COLO829 (cell line): Measurements from ENCODE around the gene ISY1.
"Not testable (repeated sequence)": the region's sequence is repeated elsewhere in the genome, so short reads cannot be mapped to it uniquely, and the experiment has no call there.

Source experiments
- DNase-seq: peaks from one replicate; pipeline ENCODE4 v3.0.0; 2012; ENCODE audit warnings: low spot score

The ISY1 gene

GRCh38 chr3:129166579-129167332 lies 5.9 kb upstream of the ISY1 start:
- no peak for DNase-seq

- not testable (repeated sequence) for DNase-seq
Observed at GRCh38 chr3:129165594-129165993, 4.7 kb upstream of the ISY1 start.

DNA sequence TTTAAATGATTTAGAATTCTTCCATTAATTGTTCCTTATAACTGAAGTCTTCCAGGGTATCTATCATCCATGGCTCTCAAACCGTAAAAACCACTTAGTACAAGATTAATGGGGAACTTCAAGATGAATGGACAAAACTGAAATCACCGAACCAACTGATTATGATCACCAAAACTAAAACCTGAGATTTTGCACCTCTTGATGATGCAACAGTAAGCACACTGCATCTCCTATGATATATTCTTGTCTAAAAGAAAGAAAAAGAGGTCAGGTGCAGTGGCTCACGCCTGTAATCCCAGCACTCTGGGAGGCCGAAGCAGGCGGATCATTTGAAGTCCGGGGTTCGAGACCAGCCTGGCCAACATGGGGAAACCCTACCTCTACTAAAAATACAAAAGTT lies 3.6 kb upstream of the ISY1 start:
- DNase-seq = no peak

GRCh38 chr3:129162729-129163579 lies 2.1 kb upstream of the ISY1 start:
- DNase-seq = no peak

DNA sequence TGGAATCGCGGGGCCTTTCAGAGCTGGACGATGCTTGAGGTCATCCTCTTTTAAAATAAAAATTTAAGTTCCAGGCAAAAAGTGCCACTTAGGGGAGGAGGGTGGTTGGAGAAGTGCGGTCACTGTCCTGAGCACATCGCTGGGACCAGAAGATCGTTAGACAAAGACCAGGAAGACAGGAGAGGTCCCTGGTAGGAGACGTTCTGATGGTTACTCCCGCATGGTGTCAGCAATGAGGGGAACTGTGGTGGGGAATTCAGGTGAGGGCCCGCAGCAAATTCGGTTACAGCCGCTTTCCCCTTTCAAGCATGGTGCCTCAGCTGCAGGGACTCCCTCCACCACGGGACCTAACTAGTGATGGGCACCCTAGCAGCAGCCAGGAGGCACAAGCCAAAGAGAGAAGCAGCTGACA lies 1.0 kb upstream of the ISY1 start:
- no peak for DNase-seq

- DNase-seq = no peak
Observed at GRCh38 chr3:129144786-129145185, 16.1 kb downstream of the ISY1 start.

DNA sequence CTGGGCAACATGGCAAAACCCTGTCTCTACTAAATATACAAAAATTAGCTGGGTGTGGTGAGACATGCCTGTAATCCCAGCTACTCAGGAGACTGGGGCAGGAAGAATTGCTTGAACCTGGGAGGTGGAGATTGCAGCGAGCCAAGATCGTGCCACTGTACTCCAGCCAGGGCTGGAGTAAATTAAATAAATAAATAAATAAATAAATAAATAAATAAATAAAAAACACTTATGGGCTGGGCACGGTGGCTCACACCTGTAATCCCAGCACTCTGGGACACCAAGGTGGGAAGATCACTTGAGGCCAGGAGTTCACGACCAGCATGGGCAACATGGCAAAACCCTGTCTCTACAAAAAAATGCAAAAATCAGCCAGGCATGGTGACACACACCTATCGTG lies 19.9 kb downstream of the ISY1 start:
- not testable (repeated sequence) for DNase-seq

DNA sequence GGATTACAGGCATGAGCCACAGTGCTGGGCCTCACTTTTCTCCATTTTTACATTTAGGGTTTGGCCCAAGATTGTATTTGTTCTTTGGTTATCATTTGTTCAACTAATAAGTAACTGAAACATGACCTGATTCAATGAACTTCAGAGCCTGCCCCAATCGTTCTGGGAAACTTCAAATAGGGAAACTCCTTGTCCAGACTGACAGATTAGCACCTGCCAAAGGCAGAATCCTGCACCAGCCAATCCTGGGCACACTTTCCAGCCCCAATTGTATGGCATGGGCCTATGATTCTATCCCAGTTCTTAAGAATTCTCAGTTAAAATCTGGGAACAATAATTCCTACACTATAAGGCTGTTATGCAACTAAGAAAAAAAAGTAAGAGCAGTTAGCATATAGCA lies 21.0 kb downstream of the ISY1 start:
- no peak for DNase-seq

- DNase-seq = not testable (repeated sequence)
Observed at GRCh38 chr3:129136275-129136674, 24.6 kb downstream of the ISY1 start.

DNA sequence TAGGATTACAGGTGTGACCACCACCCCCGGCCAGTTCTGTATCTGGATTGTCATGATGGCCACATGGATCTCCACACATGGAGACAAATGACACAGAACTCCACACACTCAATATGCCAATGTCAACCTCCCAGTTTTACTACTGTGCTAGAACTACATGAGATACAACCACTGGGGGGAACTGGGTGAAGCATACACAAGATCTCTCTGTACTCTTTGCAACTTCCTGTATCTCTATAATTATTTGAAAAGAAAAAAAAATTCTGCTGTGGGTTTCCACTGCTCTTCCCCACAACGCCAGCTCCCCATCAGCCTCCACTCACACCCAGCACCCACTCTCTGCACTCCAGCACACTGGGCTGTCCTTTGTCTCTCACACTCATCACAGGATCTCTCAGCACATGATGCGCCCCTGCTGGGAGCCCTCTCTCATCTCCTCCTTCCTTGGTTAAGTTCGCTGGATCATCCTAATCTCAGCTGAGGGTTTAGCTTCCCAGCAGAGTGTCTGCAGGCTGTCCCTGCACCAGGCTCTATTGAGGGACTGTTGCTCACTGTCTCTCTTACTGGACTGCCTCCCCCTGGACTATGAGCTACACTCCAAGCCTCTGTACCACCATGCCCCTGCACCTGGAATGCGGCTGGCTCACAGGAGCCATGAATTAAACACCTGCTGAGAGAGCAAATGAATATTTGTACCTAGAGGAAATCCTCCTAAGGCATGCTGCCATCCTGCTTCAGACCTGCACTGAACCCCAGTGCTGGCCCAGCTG lies 28.6 kb downstream of the ISY1 start:
- no peak for DNase-seq

DNA sequence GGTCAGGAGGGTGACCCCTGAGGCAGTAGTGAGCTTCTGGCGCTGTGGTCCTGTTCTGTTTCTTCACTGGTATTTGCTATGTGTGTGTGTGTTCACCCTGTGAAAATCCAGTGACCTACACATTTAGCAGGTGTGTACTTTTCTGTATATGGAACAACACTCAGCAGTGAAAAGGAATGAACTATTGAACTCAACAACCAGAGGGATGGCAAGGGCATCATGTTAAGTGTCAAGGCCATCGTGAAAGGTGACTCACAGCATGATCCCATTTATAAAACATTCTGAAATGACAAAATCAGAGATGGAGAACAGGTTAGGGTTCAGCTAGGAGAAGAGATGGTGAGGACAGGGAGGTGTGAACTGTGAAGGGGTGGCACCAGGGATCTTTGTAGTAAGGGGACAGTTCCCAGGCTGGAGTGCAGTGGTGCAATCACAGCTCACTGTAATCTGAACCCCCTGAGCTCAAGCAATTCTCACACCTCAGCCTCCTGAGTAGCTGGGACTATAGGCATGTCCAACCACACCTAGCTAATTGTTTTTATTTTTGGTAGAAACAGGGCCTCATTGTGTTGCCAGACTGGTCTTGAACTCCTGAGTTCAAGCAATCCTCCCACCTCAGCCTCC lies 29.3 kb downstream of the ISY1 start:
- no peak for DNase-seq

GRCh38 chr3:129130291-129130813 lies 30.5 kb downstream of the ISY1 start:
- DNase-seq = no peak

- no peak for DNase-seq
Observed at GRCh38 chr3:129128357-129129155, 32.3 kb downstream of the ISY1 start.

GRCh38 chr3:129126726-129127280 lies 34.1 kb downstream of the ISY1 start:
- DNase-seq = no peak

GRCh38 chr3:129123314-129124060 lies 37.4 kb downstream of the ISY1 start:
- DNase-seq = no peak

DNA sequence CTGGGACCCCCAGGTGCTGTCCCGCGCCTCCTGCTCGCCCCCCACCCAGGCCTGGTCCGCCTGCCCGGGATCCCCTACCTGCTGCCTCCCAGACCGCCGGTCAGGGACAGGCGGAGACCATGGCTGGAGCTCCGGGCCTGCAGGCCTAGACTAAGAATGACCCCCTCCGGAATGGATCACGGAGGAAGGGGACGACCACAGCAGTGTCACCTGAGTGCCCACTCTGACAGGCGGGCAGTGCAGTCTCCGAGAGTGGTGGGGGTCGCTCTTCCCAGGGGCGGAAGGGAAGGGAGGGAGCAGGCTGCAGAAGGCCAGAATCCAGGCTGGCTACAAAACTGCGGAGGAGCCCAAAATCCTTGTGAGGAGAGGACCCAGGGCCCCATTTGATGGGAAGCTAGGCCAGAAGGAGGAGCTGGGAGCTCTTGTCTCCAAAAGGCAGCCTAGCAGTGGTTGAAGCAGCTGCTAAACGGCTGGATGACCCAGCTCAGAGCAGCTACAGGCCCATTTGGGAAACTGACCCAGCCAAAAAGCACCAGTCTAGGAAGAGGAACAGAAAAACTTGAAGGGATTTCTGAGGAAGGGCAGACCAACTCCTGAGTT lies 38.4 kb downstream of the ISY1 start:
- no peak for DNase-seq

- DNase-seq = peak; percentile 96
Observed at GRCh38 chr3:129121792-129122411, 39.0 kb downstream of the ISY1 start, which contains the start of gene RAB43. Gene RAB43, minus strand, starts transcription at chr3:129121804. Its CDS starts 315 bp downstream, at chr3:129121489.

DNA sequence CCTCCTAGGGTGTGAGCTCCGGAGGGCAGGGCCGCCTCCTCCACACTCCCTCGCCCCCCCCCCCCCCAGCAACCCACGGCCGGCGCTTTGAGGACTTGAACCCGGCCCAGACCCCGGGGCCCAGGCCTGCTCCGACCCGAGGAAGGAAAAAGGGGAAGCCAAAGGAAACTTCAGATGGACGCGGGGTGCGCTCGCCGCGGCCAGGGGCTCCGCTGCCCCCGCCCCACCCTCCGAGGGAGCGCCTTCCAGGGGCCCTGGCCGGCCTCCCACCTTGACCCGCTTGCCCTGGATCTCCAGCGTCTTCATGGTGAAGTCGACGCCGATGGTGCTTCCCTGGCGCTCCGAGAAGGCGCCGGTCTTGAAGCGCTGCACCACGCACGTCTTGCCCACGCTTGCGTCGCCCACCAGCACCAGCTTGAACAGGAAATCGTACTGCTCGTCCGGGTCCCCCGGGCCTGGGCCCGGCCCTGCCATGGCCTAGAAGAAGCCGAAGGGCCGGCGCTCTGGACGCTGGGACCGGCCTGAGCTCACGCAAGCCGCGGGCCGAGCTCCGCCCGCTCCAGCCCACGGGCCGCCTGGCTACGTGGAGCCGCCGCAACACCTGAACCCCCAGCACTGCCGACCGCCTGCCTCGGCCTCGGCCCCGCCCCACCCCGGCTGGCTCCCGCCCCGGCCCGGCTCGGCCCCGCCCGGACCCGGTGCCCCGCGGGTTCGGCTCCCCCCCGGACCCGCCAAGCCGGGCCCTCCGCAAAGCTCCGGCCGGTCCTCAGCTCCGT lies 39.7 kb downstream of the ISY1 start:
- DNase-seq = no peak
